Muscle layer of duodenum (tissue), 2 donors: ENCODE results near the gene IL21R.

Source experiments
- H3K27ac ChIP-seq: one replicate; pipeline ENCODE4 v1.7.0; 2013; ENCODE audit warnings: mild to moderate bottlenecking, low read length
- H3K27me3 ChIP-seq: one replicate; pipeline ENCODE4 v1.7.0; 2013; ENCODE audit warnings: low read depth, mild to moderate bottlenecking, control low read depth, low read length
- H3K36me3 ChIP-seq, 2 donors: one replicate each; pipeline ENCODE4 v1.7.0; 2013; ENCODE audit warnings: low read length in 2 of 2, control low read depth in 1 of 2, mild to moderate bottlenecking in 1 of 2; ENCODE audit not compliant: insufficient read depth in 2 of 2, control insufficient read depth in 1 of 2
- H3K4me1 ChIP-seq, 2 donors: one replicate each; pipeline ENCODE4 v1.7.0; 2013; ENCODE audit warnings: low read length in 2 of 2, mild to moderate bottlenecking in 2 of 2, control low read depth in 1 of 2, moderate library complexity in 1 of 2; ENCODE audit not compliant: insufficient read depth in 2 of 2, control insufficient read depth in 1 of 2
- H3K4me3 ChIP-seq, 2 donors: one replicate each; pipeline ENCODE4 v1.7.0; 2013; ENCODE audit warnings: low read length in 2 of 2, low read depth in 1 of 2, mild to moderate bottlenecking in 1 of 2
- H3K9me3 ChIP-seq, 2 donors: one replicate each; pipeline ENCODE4 v1.7.0; 2013; ENCODE audit warnings: low read length in 2 of 2, control low read depth in 1 of 2, mild to moderate bottlenecking in 1 of 2; ENCODE audit not compliant: control insufficient read depth in 1 of 2
- donor health status: healthy.

IL21R gene

DNA sequence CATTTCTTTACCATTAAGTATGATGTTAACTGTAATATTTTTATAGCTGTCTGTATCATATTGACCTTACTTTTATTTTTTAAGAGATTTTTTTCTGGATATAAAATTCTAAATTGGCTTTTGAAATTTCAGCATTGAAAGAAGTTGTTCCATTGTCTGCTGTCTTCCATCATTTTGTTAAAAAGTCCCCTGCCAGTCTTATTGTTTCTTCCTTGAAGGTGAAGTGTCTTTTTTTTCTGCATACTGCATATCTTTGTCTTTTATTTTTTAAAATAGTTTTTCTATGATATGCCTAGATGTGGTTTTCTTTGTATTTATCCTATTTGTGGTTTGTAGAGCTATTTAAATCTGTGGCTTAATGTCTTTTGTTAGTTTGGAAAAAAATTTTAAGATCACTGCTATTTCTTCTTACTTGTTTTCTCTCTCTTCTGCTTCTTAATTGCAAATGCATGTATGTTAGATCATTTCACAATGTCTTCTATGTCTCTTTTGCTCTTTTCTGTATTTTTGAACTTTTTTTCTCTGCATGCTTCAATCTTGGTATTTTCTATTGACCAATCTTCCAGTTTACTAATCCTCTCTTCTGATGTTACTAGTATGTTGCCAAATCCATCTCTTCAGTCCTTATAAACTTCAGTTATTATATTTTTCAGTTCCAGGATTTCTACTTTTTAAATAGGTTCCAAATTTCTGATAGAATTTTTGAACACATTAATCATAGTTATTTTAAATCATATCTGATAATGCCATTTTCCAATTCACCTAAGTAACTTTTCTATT lies 20.2 kb downstream of the IL21R start:
- Histone ChIP-seq H3K4me1 (no peaks in the 10 kb centered on the region), H3K4me3 (no peak overlapping the region), H3K27ac (no peak overlapping the region), H3K9me3 (peaks cover 9 to 11% of the 10 kb centered on the region in 2 donors), H3K27me3 (no peaks in the 10 kb centered on the region), H3K36me3 (no peaks in the 10 kb centered on the region)

DNA sequence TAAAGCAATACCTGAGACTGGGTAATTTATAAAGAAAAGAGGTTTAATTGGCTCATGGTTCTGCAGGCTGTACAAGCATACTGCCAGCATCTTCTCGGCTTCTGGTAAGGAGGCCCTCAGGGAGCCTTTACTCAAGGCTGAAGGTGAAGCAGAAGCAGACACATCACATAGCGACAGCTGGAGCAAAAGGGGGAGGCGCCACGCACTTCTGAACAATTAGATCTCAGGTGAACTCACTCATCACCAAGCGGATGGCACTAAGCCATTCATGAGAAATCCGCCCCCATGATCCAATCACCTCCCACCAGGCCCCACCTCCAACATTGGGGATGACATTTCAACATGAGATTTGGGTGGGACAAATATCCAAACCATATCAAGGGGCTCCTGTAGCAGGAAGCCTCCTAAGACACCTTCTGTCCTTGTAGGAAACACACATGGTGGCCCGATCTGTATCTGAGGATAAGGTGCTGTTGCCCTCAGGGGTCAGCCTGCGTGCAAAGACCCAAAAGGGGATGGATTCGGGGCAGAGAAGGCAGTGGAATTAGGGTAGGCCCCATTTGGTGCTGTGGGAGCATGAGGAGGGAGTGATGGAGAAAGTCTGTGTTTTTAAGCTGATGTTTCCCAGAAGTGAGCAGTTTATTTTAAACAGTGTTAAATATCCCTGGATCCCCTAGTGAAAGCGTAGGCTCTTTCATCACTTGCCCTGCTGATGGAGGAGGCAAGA lies 23.0 kb downstream of the IL21R start:
- no peak overlapping the region for H3K4me3 ChIP-seq
- no peaks in the 10 kb centered on the region for H3K36me3 ChIP-seq
- peaks cover 9 to 11% of the 10 kb centered on the region in 2 donors for H3K9me3 ChIP-seq
- no peak overlapping the region for H3K27ac ChIP-seq
- H3K4me1 ChIP-seq: no peaks in the 10 kb centered on the region
- no peaks in the 10 kb centered on the region for H3K27me3 ChIP-seq

DNA sequence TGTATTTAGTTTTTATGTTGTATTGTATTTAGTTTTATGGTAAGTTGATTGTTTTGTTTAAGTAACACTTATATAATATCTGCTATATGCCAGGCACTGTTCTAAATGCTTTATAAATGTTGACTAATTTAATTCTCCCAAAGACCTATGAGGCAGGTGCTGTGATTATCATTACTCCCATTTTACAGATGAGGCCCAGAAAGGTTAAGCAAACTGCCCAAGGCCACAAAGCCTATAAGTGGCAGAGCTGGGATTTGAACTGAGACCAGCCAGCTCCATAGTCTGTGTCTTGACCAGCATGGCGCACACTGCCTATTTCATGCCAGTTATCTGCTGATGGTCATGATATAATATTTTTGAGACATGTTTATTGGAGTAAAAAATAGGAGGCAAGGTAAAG lies 24.0 kb downstream of the IL21R start:
- H3K27ac ChIP-seq: no peak overlapping the region
- H3K4me3 ChIP-seq: no peak overlapping the region
- H3K9me3 ChIP-seq: peaks cover 9 to 11% of the 10 kb centered on the region in 2 donors
- no peaks in the 10 kb centered on the region for H3K36me3 ChIP-seq
- no peaks in the 10 kb centered on the region for H3K27me3 ChIP-seq
- H3K4me1 ChIP-seq: no peaks in the 10 kb centered on the region

DNA sequence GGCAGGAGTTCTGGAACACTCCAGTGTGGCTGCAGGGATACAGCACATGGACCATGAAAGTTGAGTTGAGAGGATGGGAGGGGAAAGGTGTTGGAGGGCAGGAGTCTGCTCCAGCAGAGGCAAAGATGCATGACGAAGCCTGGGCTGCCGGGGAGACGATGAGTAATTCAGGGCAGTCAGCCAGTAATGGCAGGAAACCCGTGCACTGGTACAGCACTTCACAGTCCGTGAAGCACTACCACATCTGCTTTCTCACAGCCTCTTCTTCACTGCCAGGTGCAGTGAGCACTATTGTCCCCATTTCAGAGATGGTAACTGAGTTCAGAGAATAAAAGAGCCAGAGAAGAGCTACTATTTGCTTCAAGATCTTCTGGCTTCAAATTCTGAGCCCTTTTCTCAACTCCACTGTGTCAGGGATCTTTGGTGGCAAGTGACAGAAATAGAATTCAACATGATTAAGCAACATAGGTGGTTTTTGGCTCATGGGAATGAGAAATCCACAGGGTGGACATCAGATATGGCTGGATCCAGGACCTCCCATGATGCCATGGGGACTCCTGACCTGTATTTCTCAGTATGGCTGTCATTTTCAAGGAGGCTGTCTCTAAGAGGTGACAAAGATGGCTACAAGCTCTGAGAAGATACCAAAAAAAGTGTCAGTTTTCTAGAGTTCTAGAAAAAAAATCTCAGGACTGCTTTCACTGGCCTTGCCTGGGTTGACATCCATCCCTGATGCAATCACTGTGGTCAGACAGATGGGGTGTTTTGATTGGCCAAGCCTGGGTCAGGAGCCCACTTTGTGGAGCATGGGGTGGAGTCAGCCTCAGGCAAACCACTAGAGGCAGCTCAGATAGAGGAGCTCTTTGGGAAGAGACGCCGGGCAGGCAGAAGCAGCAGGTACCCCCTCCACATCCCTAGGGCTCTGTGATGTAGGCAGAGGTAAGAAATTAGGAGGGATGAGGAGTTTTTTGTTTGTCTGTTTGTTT lies 24.7 kb downstream of the IL21R start:
- Histone ChIP-seq H3K27me3 (no peaks in the 10 kb centered on the region), H3K36me3 (no peaks in the 10 kb centered on the region), H3K27ac (no peak overlapping the region), H3K9me3 (peaks cover 9 to 11% of the 10 kb centered on the region in 2 donors), H3K4me1 (no peaks in the 10 kb centered on the region), H3K4me3 (no peak overlapping the region)

DNA sequence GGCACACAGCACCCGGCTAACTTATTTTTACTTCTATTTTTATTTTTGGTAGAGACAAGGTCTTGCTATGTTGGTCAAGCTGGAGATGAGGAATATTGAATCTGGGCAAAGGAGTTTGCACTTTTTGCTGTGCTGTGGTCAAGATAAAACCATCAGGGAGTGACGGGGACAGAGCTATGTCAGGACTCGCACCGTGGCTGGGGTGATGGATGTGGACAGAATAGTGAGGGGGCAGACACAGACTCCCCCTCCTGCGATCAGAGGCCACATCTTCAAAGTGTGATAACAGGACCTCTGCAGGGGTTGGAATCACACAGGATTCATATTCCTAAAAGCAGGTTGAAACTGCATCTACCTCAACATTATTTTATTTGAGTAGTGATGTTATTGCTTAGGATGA lies 25.6 kb downstream of the IL21R start:
- peaks cover 6 to 9% of the 10 kb centered on the region in 2 donors for H3K9me3 ChIP-seq
- H3K4me3 ChIP-seq: no peak overlapping the region
- H3K27ac ChIP-seq: no peak overlapping the region
- H3K27me3 ChIP-seq: no peaks in the 10 kb centered on the region
- H3K4me1 ChIP-seq: no peaks in the 10 kb centered on the region
- H3K36me3 ChIP-seq: no peaks in the 10 kb centered on the region

DNA sequence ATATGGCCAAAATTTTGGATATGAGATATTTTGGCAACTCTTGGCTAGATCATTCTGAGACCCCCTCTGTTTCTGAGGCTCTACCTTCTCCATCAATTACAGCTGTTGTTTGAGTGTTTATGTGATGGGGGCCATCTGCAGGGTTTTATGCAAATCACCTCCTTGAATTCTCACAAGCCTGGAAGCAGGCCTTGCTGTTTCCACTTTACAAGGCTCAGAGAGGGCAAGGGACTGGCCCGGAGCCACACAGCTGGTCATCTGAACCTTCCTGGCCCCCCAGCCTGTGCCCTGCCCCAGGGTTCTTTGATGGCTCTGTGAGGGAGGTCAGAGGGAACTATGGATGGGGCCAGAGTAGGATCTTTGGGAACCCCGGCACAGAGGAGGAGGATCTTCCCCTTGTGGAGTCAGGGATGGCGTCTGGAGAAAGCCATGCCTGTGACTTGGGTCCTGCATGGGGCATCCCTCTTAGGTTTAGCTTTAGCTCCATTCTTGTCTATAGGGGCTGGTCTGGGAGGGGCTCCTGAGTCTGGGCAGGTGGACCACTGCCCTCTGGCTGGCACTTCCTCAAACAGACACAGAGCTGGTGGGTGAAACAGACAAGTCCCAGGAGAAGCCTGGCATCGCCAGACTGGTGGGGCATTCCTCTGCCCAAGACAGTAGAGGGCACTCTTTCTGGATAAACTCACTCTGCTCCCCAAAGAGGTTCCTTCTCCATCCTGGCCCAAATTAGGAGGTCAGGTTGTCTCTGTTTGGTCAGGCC lies 26.2 kb downstream of the IL21R start:
- no peaks in the 10 kb centered on the region for H3K36me3 ChIP-seq
- no peaks in the 10 kb centered on the region for H3K27me3 ChIP-seq
- H3K9me3 ChIP-seq: peaks cover 0 to 3% of the 10 kb centered on the region in 2 donors
- no peak overlapping the region for H3K27ac ChIP-seq
- H3K4me1 ChIP-seq: no peaks in the 10 kb centered on the region
- H3K4me3 ChIP-seq: no peak overlapping the region

DNA sequence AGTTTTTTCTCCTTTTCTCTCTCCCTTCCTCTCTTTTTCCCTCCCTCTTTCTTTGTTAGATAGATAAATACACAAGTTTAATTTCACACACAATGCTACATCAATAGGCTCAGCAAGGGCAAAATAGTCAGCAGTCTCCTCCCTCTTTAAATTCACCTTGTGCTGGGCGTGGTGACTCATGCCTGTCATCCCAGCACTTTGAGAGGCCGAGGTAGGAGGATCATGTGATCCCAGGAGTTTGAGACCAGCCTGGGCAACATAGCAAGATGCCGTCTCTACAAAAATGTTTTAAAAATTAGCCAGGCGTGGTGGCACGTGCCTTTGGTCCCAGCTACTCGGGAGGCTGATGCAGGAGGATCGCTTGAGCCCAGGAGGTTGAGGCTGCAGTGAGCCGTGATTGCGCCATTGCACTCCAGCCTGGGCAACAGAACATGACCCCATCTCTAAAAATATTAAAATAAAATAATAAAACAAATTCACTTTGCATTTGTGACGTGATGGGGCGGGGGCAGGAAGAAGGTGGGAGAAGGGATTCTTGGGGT lies 27.4 kb downstream of the IL21R start:
- no peaks in the 10 kb centered on the region for H3K9me3 ChIP-seq
- H3K27me3 ChIP-seq: no peaks in the 10 kb centered on the region
- H3K4me3 ChIP-seq: no peak overlapping the region
- H3K4me1 ChIP-seq: no peaks in the 10 kb centered on the region
- no peaks in the 10 kb centered on the region for H3K36me3 ChIP-seq
- no peak overlapping the region for H3K27ac ChIP-seq

DNA sequence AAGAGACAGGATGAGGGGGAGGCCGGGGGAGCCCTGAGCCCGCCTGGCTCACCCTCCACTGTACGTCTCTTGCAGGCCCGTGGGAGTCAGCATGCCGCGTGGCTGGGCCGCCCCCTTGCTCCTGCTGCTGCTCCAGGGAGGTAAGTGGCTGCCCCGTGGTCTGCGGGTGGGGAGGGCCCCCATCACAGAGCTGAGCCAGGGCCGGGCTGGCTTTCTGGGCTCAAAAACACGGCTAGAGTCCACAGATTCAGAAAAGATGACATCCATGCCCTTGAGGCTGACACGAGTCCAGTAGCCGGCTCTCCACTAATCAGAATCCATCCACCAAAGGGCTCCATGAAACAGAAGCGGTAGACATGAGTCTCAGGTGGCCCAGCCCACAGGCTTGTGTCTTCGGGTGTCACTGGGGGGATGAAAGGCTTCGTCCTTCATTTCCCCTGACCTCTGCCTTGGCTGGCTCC lies 28.0 kb downstream of the IL21R start:
- H3K27me3 ChIP-seq: no peaks in the 10 kb centered on the region
- H3K4me3 ChIP-seq: no peak overlapping the region
- no peaks in the 10 kb centered on the region for H3K36me3 ChIP-seq
- no peak overlapping the region for H3K27ac ChIP-seq
- H3K4me1 ChIP-seq: no peaks in the 10 kb centered on the region
- H3K9me3 ChIP-seq: no peaks in the 10 kb centered on the region

DNA sequence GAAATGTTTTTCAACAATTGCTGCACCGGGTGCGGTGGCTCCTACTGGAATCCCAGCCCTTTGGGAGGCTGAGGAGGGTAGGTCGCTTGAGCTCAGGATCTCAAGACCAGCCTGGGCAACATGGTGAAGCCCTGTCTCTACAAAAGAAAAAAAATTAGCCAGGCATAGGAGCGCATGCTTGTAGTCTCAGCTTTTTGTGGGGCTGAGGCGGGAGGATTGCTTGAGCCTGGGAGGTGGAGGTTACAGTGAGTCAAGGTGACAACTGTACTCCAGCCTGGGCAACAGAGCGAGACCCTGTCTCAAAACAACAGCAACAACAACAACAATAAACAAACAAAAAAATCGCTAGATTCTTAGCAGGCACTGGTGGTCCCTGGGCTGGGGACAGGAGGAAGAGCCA lies 28.5 kb downstream of the IL21R start:
- no peaks in the 10 kb centered on the region for H3K4me1 ChIP-seq
- H3K27ac ChIP-seq: no peak overlapping the region
- no peak overlapping the region for H3K4me3 ChIP-seq
- H3K9me3 ChIP-seq: no peaks in the 10 kb centered on the region
- no peaks in the 10 kb centered on the region for H3K27me3 ChIP-seq
- no peaks in the 10 kb centered on the region for H3K36me3 ChIP-seq

DNA sequence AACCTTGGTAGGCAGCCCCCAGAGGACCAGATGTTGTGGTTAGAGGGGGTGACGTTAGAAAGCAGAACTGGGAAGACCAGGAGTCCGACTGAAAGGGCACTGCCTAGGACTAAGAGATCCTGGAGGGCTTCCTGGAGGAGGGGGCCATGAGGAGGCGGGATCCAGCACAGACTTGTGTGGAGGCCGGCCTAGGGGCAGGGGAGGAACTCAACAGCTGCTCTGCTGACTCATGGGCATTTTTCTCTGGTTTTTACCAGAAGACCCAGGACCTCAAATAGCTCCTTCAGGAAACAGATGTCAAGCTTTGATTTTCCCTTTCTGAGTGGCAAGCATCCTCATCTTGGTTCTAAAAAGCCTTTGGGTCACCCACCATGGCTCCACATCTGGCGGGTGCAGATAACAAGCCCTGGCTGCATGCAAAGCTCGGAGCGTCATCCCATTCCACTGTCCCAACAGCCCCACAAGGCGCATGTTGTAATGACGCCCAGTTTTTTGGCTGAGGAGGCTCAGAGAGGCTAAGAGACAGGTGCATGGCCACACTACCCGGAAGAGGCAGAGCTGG lies 29.0 kb downstream of the IL21R start:
- no peaks in the 10 kb centered on the region for H3K36me3 ChIP-seq
- H3K27me3 ChIP-seq: no peaks in the 10 kb centered on the region
- no peak overlapping the region for H3K27ac ChIP-seq
- no peaks in the 10 kb centered on the region for H3K9me3 ChIP-seq
- H3K4me1 ChIP-seq: no peaks in the 10 kb centered on the region
- H3K4me3 ChIP-seq: no peak overlapping the region
